Fibroblast of skin of scalp (primary cell): ENCODE data around the gene NKD1.

ENCODE experiments used
- DNase-seq: peaks from one replicate; pipeline ENCODE4 v3.0.0-alpha.2; 2013

NKD1 gene

GRCh38 chr16:50631985-50632576 is 83.9 kb downstream of the NKD1 start:
- no peak for DNase-seq

DNA sequence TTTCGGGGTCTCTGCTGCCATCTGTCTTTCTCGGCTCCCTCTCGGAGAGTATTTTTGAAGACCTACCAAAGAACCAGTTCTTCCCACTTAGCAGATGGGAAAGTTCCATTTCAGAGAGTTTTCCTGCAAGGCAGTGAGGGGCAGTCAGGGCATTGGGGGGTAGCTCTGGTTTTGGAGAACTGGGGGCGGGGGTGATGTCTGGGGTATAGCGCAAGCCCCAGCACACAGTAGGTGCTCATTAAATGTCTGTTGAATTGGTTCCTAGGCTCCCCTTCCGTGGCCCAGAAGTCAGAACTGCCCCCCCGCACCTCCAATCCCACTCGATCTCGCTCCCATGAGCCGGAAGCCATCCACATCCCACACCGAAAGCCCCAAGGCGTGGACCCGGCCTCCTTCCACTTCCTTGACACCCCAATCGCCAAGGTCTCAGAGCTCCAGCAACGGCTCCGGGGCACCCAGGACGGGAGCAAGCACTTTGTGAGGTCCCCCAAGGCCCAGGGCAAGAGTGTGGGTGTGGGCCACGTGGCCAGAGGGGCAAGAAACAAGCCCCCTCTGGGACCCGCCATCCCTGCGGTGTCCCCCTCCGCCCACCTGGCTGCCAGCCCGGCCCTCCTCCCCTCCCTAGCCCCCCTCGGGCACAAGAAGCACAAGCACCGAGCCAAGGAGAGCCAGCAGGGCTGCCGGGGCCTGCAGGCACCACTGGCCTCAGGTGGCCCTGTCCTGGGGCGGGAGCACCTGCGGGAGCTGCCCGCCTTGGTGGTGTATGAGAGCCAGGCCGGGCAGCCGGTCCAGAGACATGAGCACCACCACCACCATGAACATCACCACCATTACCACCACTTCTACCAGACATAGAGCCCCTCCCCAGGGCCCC is 85.0 kb downstream of the NKD1 start:
- no peak for DNase-seq

DNA sequence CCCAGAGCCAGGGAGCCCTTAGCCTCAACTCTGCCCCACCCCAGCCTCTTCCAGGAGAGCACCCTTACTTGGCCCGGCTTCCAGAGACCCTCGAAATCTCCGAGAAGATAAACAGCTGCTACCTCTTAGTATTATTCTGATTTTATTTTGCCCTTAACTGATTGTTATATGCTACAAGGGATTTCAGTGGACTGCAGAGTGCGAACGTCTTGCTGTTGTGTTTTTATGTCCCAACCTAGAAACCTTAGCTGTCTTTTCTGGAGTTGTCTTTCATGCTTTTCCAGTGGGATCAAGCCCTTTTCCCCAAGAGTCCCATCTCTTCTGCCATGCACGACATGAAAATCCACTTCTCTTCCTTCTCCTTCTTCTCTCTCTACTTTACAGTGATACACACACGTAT is 85.9 kb downstream of the NKD1 start:
- DNase-seq = no peak

GRCh38 chr16:50634947-50635346 is 86.8 kb downstream of the NKD1 start:
- DNase-seq = no peak

- DNase-seq = no peak
These were observed 87.6 kb downstream of the NKD1 start for GRCh38 chr16:50635505-50636392.

GRCh38 chr16:50636753-50637374 is 88.7 kb downstream of the NKD1 start:
- DNase-seq = no peak

- DNase-seq = no peak
These were observed 89.8 kb downstream of the NKD1 start for GRCh38 chr16:50637716-50638602.

DNA sequence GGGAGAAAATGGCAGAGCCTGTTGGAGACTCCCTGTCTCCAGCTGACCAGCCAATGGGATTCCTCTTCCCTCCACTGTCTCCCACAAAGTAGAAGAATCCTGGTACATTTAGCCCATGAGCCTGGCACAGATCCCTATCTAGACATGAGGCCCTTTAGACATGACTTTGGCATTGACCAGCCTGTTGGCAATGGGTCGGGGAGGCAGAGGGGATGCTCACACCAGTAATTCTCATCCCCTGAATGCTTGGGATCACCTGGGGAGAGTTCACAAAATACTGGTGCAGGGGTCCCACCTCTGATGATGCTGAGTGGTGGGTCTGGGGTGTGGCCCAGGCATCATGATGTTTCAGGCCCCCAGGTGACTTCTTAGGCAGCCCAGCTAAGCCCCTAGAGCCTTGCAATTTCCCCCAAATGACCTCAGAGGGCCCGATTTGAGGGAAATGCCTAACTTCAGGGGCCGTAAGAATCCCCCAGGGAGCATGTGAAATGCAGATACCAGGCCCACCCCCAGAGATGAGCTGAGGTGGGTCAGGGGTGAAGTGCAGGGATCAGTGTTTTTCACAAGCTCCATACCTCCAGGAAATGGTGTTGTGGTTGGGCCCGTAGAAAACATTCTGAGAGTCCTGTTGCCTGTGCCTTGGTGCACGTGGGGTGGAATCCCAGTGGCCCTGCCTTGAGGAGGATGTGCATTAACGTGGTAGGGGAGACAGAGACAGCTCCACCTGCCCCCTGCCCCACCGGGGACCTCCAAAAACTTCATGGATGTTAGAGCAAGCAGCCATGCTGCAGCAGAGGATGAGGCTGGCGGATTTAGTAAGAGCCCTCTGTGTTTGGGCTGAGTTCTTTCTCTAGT is 90.8 kb downstream of the NKD1 start:
- DNase-seq = no peak

GRCh38 chr16:50640391-50640790 is 92.2 kb downstream of the NKD1 start:
- DNase-seq = no peak

DNA sequence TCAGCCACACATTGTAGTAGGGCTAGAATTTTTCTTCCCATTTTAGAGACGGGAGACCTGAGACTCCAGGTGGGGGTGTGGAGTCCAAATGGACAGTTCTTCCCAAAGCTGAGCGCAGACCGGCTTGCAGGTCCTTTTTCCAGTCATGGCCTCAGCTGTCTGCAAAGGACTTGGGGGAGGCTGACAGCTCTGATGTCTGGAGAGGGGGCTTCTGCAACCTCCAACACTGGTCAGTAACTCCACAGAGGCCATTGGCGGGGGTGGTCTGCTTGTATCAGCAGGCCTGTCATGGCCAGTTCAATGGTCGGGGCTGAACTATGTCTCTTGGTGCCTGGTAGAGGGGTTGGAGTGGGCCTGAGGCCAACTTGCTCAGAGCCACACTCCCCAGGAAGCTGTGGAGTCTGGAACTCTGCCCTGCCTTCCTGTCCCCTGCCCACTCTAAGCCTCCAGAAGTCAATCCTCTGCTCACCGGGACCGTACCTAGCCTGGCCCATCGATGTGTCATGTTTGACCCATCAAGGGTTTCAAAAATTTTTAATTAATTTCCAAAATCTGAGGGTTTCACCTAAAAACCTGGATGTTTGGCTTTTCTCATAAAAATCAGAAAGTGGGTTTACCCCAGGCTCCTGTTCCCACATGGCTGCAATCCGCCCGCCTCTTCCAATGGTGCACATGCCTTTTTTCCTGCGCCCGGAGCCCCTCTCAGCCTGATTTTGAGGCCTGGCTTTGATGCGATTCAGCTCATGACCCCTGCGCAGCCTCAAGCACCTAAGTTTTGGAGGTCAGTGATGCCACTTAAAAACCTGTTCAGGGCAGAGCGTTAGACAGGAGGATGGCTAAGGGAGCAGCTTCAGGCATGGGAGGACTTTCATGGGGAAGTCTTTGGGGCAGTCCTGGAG is 93.0 kb downstream of the NKD1 start:
- DNase-seq = no peak

- no peak for DNase-seq
These were observed 93.6 kb downstream of the NKD1 start for GRCh38 chr16:50641818-50642187.

DNA sequence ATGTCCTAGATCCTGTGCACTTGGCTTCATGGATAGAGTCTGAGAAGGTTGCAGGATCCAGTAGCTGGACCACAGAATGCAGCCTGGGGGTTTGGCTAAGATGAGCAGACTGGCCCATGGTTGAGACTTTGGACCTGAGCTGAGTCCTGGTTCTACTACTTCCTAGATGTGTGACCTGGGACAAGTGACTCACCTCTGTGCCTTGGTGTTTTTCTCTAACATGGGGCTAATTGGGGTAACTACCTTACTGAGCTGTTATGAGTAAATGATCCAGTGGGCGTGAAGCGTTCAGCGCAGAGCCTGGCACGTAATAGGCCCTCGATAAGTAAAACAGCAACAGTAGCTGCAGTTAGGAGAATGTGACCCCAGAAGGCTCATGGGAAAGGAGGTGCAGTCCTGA is 94.2 kb downstream of the NKD1 start:
- no peak for DNase-seq

DNA sequence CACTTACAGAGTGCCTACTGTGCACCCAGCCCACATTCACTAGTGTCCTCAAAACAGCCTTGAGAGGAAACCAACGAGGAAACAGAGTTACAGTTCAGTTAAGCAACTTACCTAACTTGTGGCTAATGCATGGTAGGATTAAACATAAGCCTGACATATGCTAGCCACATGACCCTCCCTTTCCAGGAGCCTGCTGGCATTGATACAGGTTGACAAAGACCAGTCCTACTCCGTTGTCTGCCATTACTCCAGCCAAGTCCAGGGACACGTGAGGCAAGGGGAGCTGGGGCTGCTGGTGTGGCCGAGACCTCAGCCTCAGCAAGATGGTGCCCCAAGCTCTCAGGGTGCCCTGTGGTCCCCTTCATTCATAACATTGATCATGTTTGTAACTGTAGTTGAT is 95.0 kb downstream of the NKD1 start:
- DNase-seq = no peak

DNA sequence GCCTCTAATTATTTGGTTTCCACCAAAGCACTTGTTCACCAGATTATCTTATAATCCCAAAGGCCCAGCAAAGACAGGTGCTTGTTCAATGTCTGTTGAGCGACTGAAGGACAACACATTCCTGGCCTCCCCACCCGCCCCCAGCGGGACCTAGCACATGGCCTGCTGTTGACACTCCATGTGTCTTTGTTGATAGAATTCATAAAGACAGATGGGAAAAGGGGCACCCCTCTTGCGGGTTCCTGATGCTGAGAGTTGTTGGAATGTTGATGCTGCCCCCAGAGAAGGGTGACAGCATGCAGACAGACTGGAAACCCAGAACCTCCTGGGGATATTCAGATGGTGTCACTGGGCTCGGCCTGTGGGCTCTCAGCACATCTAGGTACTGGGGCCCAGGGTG is 96.0 kb downstream of the NKD1 start:
- no peak for DNase-seq

GRCh38 chr16:50644729-50645128 is 96.5 kb downstream of the NKD1 start:
- DNase-seq = peak; percentile 60

- DNase-seq = no peak
These were observed 97.5 kb downstream of the NKD1 start for GRCh38 chr16:50645563-50646220.

GRCh38 chr16:50646345-50646744 is 98.1 kb downstream of the NKD1 start:
- no peak for DNase-seq

DNA sequence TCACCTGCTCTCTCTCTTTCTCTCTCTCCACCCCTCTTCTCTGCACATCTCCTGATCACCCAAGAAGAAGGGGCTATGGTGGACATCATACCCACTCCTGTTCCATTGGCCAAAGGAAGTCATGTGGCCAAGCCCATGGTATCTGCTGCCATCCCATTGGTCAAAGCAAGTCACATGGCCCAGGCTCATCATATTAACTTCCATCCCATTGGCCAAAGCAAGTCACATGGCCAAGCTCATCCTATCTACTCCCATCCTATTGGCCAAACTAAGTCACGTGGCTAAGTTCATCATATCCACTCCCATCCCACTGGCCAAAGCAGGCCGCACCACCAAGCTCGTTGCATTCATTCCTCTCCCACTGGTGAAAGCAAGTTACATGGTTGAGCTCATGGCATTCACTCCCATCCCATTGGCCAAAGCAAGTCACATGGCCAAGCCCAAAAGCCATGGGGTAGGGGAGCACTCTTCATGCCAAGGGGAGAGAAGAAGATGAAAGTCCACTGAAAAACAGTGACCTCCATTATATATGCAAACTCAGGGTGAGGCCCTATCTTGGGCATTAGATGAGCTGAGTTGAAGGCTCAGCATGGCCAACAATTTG is 103.7 kb downstream of the NKD1 start:
- DNase-seq = no peak
